Activated CD4-positive, alpha-beta memory T cell treated with anti-CD3 and anti-CD28 coated beads for 36 hours (primary cell): Measurements from ENCODE around the gene TMPRSS11D. TPM values are rescaled to one million over a fixed set of nuclear protein-coding genes. Genes with fewer than 3 reads are reported as not detected.

Source experiments
- CTCF ChIA-PET: fragments of 350-600 bp; sonication (Branson Sonifier 250); formaldehyde crosslinking; loops from one replicate; lab custom pipeline; 2021; ENCODE audit warnings: antibody characterized with exemption, inconsistent platforms; lab: Charles Lee
- POLR2A ChIA-PET: fragments of 350-600 bp; sonication (Branson Sonifier 250); formaldehyde crosslinking; loops from one replicate; lab custom pipeline; 2021; ENCODE audit warnings: antibody characterized with exemption; lab: Charles Lee
- DNase-seq: peaks from one replicate; pipeline ENCODE4 v3.0.0-alpha.2; 2020
- H3K27ac Mint-ChIP-seq: one replicate; pipeline ENCODE4 v1.8.0; 2021; ENCODE audit warnings: mixed read lengths
- H3K27me3 Mint-ChIP-seq: one replicate; pipeline ENCODE4 v1.8.0; 2021; ENCODE audit warnings: mixed read lengths
- H3K36me3 Mint-ChIP-seq: one replicate; pipeline ENCODE4 v1.8.0; 2021; ENCODE audit warnings: mixed read lengths
- H3K4me1 Mint-ChIP-seq: one replicate; pipeline ENCODE4 v1.8.0; 2021; ENCODE audit warnings: low read depth, mixed read lengths
- H3K4me3 Mint-ChIP-seq: one replicate; pipeline ENCODE4 v1.8.0; 2021; ENCODE audit warnings: mild to moderate bottlenecking, mixed read lengths
- H3K9me3 Mint-ChIP-seq: one replicate; pipeline ENCODE4 v1.8.0; 2021; ENCODE audit warnings: mixed read lengths
- intact Hi-C: fragments of 100-400 bp; cut with micrococcal nuclease; formaldehyde crosslinking; loops from one replicate; pipeline ENCODE4 v1.15.1; 2023
- total RNA-seq, 2 experiments: library from RNA; stranded (reverse); gene quantifications; one replicate each; pipeline ENCODE4 v1.2.3, GENCODE V29; 2021

TMPRSS11D gene
- total RNA-seq, 2 experiments from 2014 or later: not detected

DNA sequence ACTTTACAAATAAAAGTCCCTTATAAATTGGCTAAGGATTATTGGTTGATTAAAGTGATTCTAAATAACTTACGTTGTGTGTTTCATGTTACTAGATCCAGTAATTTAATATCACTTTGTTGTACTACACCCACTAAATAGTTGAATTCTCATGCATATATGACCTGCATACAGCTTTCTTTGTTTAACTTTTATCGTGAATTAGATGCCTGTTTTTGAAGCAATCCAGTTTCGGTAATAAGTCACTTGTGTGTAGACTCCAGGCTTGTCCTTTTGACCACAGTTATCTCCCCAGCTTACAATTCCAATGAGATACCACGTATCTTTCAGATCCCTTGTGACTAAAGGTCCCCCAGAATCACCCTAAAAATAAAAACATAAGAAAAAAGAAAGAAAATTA, 27.3 kb upstream of the TMPRSS11D start:
- H3K4me1 Mint-ChIP-seq: no peaks in the 10 kb centered on the region
- H3K27ac Mint-ChIP-seq: no peak overlapping the region
- peaks cover 8% of the 10 kb centered on the region for H3K27me3 Mint-ChIP-seq
- ChIA-PET POLR2A (no interaction called here), CTCF (interaction anchor here (0.6 to 2.7 kb wide), 12 partner anchors 11 to 361 kb away, joined by 3 to 23 read pairs (median 4); partner anchors contain the start of gene TMPRSS11D)
- no peak for DNase-seq
- H3K9me3 Mint-ChIP-seq: no peaks in the 10 kb centered on the region
- H3K36me3 Mint-ChIP-seq: no peaks in the 10 kb centered on the region
- no peak overlapping the region for H3K4me3 Mint-ChIP-seq
- intact Hi-C loops: loop anchor here (2.0 to 10.0 kb wide), 3 partner anchors 38 to 464 kb away; no protein-coding TSS in a partner anchor

DNA sequence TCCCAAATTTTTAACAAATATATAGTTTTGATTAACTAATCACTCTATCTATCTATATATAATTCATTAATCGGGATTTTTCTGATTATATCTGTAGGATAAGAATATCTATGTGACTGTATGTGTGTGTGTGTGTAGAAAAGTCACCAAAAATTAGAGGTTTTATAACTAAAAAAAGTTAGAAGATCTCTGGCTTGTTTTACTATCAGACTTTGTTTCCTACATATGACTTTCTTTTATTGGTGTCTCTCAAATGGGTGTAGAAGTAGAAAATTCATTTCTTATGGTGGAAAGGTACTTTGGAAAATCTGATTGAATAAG, 26.7 kb upstream of the TMPRSS11D start:
- Mint-ChIP-seq H3K27ac (no peak overlapping the region), H3K36me3 (no peaks in the 10 kb centered on the region), H3K27me3 (peaks cover 6% of the 10 kb centered on the region), H3K4me3 (no peak overlapping the region), H3K9me3 (no peaks in the 10 kb centered on the region), H3K4me1 (no peaks in the 10 kb centered on the region)
- POLR2A ChIA-PET: no interaction called here
- intact Hi-C loops: loop anchor here (1.0 to 10.0 kb wide), 4 partner anchors 38 to 464 kb away; no protein-coding TSS in a partner anchor
- CTCF ChIA-PET: interaction anchor here (0.6 to 2.7 kb wide), 10 partner anchors 10 to 361 kb away, joined by 3 to 23 read pairs (median 4); partner anchors contain the start of gene TMPRSS11D
- no peak for DNase-seq

DNA sequence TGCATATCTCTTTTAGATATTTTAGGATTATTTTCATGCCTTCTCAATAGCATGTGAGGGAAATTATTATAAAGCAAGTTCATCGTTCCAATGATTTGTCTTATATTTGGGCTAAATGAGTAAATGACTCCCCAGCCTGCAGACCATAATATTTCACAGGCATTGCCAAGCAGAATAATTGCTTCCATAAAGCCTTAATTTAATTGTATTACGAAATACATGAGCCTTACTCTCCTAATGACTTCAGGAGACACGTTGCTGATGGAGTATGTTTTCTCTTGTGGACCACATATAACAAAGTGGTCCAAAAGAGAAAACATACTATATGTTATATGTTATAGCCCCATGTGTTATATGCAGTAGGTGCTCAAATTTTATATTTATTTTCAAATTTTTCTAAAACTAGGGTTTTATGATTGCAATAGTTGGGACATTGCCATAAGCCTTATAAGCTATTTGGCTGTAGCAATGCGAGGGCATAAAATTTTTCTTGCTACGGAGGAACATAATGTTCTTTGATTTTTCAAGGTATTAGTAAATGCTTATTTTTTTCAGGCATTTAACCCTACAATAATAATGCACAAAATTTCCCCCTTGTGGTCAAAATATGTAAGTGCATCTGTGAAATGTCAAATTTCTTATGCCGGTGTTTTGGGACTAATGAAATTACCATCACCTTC, 26.2 kb upstream of the TMPRSS11D start:
- ChIA-PET POLR2A (no interaction called here), CTCF (interaction anchor here (0.6 to 2.7 kb wide), 9 partner anchors 10 to 365 kb away, joined by 3 to 23 read pairs (median 4); partner anchors contain the start of gene TMPRSS11D)
- no peak for DNase-seq
- Mint-ChIP-seq H3K36me3 (no peaks in the 10 kb centered on the region), H3K9me3 (no peaks in the 10 kb centered on the region), H3K27ac (no peak overlapping the region), H3K4me1 (no peaks in the 10 kb centered on the region), H3K27me3 (peaks cover 6% of the 10 kb centered on the region), H3K4me3 (no peak overlapping the region)
- intact Hi-C loops: loop anchor here (1.0 to 10.0 kb wide), 4 partner anchors 37 to 465 kb away; no protein-coding TSS in a partner anchor

DNA sequence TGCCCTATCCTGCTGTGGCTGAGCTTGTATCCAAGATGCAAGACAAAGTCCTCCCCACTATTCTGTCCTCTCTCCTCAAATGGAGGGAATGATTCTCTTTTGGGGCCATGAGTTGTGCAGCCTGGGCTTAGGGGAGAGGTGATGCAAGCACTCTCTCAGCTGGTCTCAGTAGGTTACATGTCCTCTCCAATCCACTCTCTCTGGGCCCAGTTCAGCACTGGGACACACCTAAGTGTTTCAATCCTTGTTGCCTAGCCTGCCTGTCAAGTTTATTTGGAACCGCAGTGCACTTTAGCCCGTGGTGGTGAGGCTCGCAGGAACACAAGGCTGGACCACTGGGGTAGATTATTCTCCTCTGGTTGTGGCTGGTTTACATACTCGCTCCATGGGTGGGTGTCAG, 23.8 kb upstream of the TMPRSS11D start:
- DNase-seq: no peak
- intact Hi-C loops: no loop called here
- POLR2A ChIA-PET: no interaction called here

DNA sequence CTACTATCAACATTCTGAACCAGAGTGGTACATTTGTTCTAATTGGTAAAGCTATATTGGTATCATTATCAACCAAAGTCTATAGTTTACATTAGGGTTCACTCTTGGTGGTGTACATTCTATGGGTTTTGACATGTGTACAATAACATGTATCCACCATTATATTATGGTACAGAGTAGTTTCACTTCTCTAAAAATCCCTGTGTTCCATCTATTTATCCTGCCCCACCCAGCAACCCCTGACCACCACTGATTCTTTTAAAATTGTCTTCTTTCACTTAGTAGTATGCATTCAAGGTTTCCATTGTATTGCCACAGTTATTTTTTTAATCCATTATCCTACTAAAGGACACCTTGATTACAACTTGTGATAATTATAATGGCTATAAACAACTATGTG, 15.3 kb upstream of the TMPRSS11D start:
- no peaks in the 10 kb centered on the region for H3K36me3 Mint-ChIP-seq
- no peak overlapping the region for H3K27ac Mint-ChIP-seq
- no peaks in the 10 kb centered on the region for H3K4me1 Mint-ChIP-seq
- ChIA-PET POLR2A (no interaction called here), CTCF (no interaction called here)
- H3K9me3 Mint-ChIP-seq: peaks cover 5% of the 10 kb centered on the region
- no peak for DNase-seq
- intact Hi-C loops: no loop called here
- H3K27me3 Mint-ChIP-seq: no peaks in the 10 kb centered on the region
- H3K4me3 Mint-ChIP-seq: no peak overlapping the region

More for the DNA sequence above, 23.8 kb upstream of the TMPRSS11D start:
- Mint-ChIP-seq H3K4me3 (no peak overlapping the region), H3K9me3 (no peaks in the 10 kb centered on the region), H3K27ac (no peak overlapping the region), H3K4me1 (no peaks in the 10 kb centered on the region), H3K27me3 (peaks cover 3% of the 10 kb centered on the region), H3K36me3 (no peaks in the 10 kb centered on the region)
- CTCF ChIA-PET: no interaction called here

DNA sequence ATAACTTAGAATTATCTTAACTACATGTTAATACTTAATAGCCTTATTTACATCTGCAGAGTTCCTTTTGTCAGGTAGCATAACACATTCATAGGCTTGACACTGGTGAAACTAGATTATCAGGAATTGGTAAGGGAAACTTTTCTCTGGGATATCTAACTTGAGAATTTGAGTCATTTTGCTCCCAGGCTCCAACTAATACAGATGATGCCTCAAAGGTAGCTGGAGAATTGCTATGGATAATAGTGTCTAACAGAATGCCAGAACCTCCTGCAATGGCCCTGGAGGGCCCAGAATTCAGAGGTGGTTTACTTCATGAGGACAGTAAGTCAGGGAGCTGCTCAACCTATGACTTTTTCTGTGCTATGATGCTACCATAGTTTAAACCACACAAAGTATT, 13.9 kb upstream of the TMPRSS11D start:
- CTCF ChIA-PET: no interaction called here
- Mint-ChIP-seq H3K36me3 (no peaks in the 10 kb centered on the region), H3K27me3 (no peaks in the 10 kb centered on the region), H3K4me1 (no peaks in the 10 kb centered on the region), H3K27ac (no peak overlapping the region), H3K4me3 (no peak overlapping the region), H3K9me3 (peaks cover 5% of the 10 kb centered on the region)
- intact Hi-C loops: no loop called here
- no peak for DNase-seq
- POLR2A ChIA-PET: no interaction called here

DNA sequence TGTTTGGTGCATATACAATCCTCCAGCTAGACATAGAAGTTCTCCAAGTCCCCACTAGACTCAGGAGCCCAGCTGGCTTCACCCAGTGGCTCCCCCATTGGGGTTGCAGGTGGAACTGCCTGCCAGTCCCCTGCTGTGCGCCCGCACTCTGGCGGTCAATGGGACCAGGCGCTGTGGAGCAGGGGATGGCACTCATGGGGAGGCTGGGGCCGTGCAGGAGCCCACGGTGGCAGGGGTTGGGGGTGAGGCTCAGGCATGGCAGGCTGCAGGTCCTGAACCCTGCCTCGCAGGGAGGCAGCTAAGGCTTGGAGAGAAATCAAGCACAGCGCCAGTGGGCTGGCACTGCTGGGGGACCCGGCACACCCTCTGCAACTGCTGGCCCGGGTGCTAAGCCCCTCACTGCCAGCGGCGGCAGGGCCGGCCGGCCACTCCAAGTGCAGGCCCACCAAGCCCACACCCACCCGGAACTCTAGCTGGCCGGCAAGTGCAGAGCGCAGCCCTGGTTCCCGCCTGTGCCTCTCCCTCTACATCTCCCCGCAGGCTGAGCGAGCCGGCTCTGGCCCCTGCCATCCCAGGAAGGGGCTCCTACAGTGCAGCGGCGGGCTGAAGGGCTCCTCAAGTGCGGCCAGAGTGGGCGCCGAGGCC, 12.7 kb upstream of the TMPRSS11D start:
- H3K27me3 Mint-ChIP-seq: no peaks in the 10 kb centered on the region

DNA sequence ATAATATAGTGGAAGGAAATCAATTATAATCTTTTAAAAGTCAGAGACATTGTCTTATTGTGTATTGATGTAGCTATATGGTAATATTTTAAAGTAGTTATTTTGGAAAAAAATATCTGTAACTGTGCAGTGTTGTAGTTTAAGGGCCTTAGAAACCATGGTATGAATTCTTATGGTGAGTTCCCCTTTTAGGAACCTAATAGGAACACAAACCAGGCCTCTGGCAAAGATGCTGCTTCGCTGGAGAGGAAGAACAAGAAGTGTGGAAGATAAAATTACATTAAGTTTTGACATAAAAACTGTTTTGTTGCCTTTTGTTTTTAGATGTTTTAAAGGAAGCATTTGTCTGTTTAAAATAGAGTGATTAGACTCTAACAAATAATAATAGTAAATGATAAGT, 10.9 kb upstream of the TMPRSS11D start:
- peaks cover 5% of the 10 kb centered on the region for H3K9me3 Mint-ChIP-seq
- no peaks in the 10 kb centered on the region for H3K27me3 Mint-ChIP-seq
- H3K36me3 Mint-ChIP-seq: no peaks in the 10 kb centered on the region
- no peak for DNase-seq
- no peak overlapping the region for H3K27ac Mint-ChIP-seq
- no peaks in the 10 kb centered on the region for H3K4me1 Mint-ChIP-seq
- no peak overlapping the region for H3K4me3 Mint-ChIP-seq
- intact Hi-C loops: no loop called here
- CTCF ChIA-PET: no interaction called here
- POLR2A ChIA-PET: no interaction called here

More for the DNA sequence above, 12.7 kb upstream of the TMPRSS11D start:
- H3K4me3 Mint-ChIP-seq: no peak overlapping the region
- DNase-seq: no peak
- no peaks in the 10 kb centered on the region for H3K4me1 Mint-ChIP-seq
- H3K27ac Mint-ChIP-seq: no peak overlapping the region
- POLR2A ChIA-PET: no interaction called here
- no peaks in the 10 kb centered on the region for H3K36me3 Mint-ChIP-seq
- H3K9me3 Mint-ChIP-seq: peaks cover 5% of the 10 kb centered on the region
- CTCF ChIA-PET: no interaction called here
- intact Hi-C loops: no loop called here

DNA sequence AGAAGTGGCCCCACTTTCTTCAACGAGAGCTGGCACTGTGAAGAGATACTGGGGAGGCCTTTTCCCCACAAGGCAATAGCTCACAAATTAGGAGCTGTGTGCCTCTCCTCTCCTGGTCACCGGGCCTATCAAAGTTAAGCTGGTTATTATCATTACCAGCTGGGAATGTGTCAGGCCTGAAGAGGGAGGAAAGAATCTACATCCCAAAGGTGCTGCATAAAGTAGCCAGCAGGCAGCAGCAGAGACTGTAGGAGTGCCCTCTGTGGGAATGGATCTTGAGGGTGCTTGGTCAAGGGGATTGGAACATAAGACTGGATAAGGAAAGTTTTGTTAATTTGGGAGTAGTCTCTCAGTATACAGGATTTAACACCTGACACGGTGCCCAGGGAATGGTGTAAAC, 9.1 kb upstream of the TMPRSS11D start:
- Mint-ChIP-seq H3K9me3 (peaks cover 5% of the 10 kb centered on the region), H3K4me3 (no peak overlapping the region), H3K36me3 (no peaks in the 10 kb centered on the region), H3K27me3 (no peaks in the 10 kb centered on the region), H3K4me1 (no peaks in the 10 kb centered on the region), H3K27ac (no peak overlapping the region)
- ChIA-PET POLR2A (no interaction called here), CTCF (interaction anchor here (1.4 kb wide), 1 partner anchor 18 kb away, joined by 4 read pairs; no protein-coding TSS in a partner anchor)
- no peak for DNase-seq
- intact Hi-C loops: no loop called here

DNA sequence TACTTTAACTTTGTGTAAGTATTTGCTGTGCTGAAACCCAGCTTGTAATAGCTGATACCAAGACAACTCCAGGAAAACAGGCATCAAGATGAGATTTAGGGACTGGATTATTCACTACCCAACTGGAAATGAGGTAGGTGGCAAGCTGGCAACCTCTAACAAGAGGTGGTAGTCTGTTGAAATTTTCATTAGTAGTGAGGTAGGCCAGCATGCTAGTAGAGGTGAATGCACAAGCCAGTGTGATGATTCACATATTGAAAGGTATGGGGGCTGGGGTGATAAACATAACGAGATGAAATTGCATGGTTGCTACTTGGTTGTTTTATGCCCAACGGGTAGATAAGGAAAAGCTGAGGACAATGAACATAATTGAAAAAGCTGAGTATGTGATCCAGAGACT, 8.5 kb upstream of the TMPRSS11D start:
- Mint-ChIP-seq H3K27ac (no peak overlapping the region), H3K4me3 (no peak overlapping the region), H3K9me3 (peaks cover 5% of the 10 kb centered on the region), H3K36me3 (no peaks in the 10 kb centered on the region), H3K4me1 (no peaks in the 10 kb centered on the region), H3K27me3 (no peaks in the 10 kb centered on the region)
- no peak for DNase-seq
- intact Hi-C loops: no loop called here
- ChIA-PET CTCF (interaction anchor here (1.4 kb wide), 1 partner anchor 18 kb away, joined by 4 read pairs; no protein-coding TSS in a partner anchor), POLR2A (no interaction called here)

DNA sequence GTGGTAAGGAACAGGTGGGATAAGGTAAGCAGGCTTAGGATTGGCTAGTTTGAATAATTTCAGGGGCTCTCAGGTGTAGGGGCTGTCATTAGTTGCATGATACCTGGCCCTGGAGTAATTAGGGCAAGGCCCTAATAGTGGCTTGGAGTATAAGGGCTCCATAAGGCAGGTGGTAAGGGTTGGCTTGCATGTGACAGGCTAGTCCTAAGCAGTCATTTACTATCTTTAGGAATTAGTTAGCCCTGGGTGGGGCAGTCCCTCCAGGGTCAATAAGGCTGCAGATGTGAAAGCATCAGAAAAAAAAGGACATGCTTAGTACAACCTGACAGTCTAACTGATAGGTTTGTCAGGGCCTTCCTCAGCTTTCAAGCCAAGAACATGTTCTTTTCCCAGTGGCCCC, 7.8 kb upstream of the TMPRSS11D start:
- DNase-seq: no peak
- no peaks in the 10 kb centered on the region for H3K4me1 Mint-ChIP-seq
- ChIA-PET CTCF (no interaction called here), POLR2A (no interaction called here)
- intact Hi-C loops: no loop called here
- H3K9me3 Mint-ChIP-seq: peaks cover 5% of the 10 kb centered on the region
- no peaks in the 10 kb centered on the region for H3K36me3 Mint-ChIP-seq
- H3K4me3 Mint-ChIP-seq: no peak overlapping the region
- H3K27me3 Mint-ChIP-seq: peaks cover 3% of the 10 kb centered on the region
- H3K27ac Mint-ChIP-seq: no peak overlapping the region

DNA sequence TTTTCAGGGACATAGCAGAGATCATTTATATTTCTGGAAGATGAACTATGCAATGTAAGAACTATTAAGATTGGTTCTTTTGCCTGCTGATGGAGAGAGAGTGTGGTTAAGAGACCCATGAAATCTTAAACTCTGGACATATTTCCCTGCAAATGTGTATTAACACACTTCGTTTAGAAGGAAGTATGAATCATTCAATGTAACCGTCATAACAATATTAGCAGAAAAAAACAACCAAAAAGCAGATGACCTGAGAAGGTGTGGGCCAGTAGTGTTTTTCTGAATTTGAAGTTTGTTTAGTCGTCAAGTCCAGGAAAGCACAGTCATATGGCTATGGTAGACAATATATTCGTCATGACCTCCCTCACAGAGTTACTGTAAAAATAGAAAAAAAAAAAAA, 2.5 kb upstream of the TMPRSS11D start:
- intact Hi-C loops: no loop called here
- Mint-ChIP-seq H3K27me3 (peaks cover 10% of the 10 kb centered on the region), H3K36me3 (no peaks in the 10 kb centered on the region), H3K4me1 (no peaks in the 10 kb centered on the region), H3K4me3 (no peak overlapping the region), H3K9me3 (no peaks in the 10 kb centered on the region), H3K27ac (no peak overlapping the region)
- ChIA-PET CTCF (no interaction called here), POLR2A (no interaction called here)
- no peak for DNase-seq
